GM21786 (cell line): ENCODE data around the gene SLC13A4.
"Not testable (repeated sequence)": the region's sequence is repeated elsewhere in the genome, so short reads cannot be mapped to it uniquely, and the experiment has no call there.

Experiments
- ATAC-seq: cut with Tn5 transposase; IDR thresholded peaks from one replicate; pipeline ENCODE4 v1.9.1; 2021; ENCODE audit not compliant: unreplicated experiment

The SLC13A4 gene

GRCh38 chr7:135728136-135728669 lies at the start of gene SLC13A4:
SLC13A4 (minus strand) TSS chr7:135728186; CDS start chr7:135727496, 690 bp downstream.
- no peak for ATAC-seq

GRCh38 chr7:135775915-135776314 lies 47.9 kb upstream of the SLC13A4 start:
- ATAC-seq: not testable (repeated sequence)

- ATAC-seq: no peak
These were observed 47.2 kb upstream of the SLC13A4 start for GRCh38 chr7:135775230-135775629.

DNA sequence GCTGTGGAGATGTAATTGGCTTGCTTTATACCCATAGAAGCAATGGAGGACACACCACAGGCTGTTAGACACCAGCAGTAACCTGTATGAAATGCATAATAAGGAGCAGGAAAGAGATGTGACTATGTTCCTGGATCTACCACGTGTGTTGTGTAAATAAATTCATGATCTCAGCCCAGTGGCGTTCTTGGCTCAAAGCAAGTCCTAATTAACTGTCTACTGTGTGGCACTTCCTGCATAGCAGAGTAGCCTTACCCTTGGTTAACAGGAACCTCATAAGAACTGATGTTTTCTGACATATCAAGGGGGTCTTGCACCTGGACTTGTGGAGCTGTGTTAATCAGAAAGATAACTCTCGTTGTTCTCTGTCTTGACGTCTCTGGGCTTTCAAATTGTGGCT lies 46.3 kb upstream of the SLC13A4 start:
- ATAC-seq: no peak

- no peak for ATAC-seq
These were observed 45.5 kb upstream of the SLC13A4 start for GRCh38 chr7:135773464-135773863.

DNA sequence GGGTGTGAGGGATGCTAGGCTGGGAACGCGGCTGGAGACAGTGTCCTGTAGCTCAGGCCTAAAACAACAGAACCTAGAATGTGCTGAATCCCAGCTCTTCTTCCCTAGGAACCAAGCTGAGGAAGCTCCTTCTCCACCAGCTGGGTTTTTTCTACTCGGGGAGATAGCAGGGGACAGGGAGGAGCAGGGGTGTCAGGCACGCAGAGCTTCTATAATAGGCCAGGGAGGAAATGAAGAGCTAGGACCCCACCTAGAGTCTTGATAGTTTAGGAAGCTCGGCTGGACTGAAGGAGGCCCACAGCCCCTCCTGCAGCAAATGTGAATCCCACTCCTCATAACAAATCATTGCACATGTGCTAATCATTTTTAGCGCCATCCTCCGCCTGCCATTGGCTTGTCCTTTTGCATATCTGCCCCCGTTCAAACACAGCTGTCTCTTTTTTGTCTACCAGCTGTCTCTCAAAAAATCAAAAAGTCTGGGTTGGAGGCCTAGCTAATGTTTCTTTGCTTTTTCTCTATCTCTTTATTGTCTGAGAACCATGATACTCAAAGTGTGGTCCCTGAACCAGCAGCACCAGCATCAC lies 44.7 kb upstream of the SLC13A4 start:
- ATAC-seq: no peak

DNA sequence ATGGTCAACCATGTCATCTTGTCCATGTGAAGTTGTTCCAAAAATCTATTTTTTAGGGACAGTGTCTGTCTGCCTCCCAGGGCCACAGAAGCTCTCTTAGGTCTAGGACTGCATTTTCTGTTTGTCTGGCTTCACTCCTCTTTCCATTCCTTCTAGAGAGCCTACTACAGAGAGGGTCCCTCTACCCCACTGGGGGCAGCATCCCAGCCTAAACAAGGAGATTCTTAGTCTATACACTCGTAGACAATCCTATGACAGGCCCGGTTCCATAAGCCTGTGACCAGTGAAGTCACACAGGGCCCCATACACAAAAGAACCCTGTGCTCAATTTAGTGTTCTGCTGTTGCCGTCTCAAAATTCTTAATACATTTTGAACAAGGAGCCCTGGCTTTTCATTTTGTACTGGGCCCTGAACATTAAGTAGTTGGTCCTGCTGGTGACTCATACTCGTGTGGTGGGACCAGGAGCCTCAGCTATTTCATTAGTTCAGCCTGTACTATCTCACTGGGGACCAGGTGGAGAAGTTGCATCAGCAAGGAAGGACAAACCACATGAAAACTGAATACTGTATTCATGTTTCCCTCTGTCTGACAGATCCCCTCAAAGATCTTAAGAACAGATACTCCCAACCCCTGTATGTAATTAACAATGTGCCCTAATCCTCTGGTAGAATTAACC lies 44.1 kb upstream of the SLC13A4 start:
- no peak for ATAC-seq

- ATAC-seq: no peak
These were observed 43.1 kb upstream of the SLC13A4 start for GRCh38 chr7:135771051-135771450.

DNA sequence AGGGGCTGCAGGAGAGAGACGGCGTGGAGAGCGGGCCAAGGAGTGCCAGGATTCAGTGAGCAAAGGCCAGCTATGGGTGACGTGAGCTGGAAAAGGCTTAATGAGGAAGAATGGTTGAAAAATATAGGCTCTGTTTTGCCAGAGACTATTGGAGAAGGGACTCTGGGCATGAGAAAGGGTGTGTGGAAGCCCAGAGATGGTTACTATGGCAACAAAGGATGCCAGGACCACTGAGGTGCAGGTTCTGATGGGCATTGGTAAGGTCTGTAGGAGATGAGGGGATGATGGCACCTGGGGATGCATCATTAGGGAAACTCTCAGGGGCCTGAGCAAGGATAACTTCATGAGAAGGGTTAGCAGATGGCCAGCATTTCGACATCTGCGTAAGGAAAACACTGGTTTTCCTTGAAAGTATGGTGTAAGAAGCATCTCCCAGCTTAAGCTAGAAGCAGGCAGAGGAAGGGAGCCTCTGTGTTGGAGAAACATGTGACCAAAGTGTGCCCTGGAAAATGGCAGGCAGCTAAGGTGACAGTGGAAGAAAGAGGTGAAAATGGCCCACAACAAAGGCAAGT lies 42.2 kb upstream of the SLC13A4 start:
- no peak for ATAC-seq

- no peak for ATAC-seq
These were observed 41.2 kb upstream of the SLC13A4 start for GRCh38 chr7:135769005-135769802.

GRCh38 chr7:135768467-135768866 lies 40.5 kb upstream of the SLC13A4 start:
- ATAC-seq: no peak

GRCh38 chr7:135768064-135768463 lies 40.1 kb upstream of the SLC13A4 start:
- no peak for ATAC-seq

DNA sequence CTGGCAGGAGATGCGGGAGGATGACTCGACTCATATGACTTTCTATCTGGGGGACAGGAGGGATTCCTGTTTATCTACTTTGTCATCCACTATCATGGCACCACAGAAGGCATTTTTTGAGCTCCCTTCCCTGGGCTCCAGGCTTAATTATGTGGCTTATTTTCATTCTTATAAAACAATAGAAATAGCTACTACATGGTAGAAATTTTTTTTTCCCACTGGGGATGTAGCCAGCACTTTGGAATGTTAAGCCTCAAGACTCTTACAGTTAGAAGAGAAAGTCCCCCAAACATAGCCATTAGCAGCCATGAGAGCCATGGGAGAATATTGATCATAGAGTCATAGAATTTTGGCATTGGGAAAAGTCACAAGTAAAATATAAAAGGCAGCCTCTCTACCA lies 35.3 kb upstream of the SLC13A4 start:
- ATAC-seq: no peak

- no peak for ATAC-seq
These were observed 33.9 kb upstream of the SLC13A4 start for GRCh38 chr7:135761751-135762488.

- ATAC-seq: no peak
These were observed 31.5 kb upstream of the SLC13A4 start for GRCh38 chr7:135759532-135759931.

- no peak for ATAC-seq
These were observed 30.5 kb upstream of the SLC13A4 start for GRCh38 chr7:135758531-135758932.

DNA sequence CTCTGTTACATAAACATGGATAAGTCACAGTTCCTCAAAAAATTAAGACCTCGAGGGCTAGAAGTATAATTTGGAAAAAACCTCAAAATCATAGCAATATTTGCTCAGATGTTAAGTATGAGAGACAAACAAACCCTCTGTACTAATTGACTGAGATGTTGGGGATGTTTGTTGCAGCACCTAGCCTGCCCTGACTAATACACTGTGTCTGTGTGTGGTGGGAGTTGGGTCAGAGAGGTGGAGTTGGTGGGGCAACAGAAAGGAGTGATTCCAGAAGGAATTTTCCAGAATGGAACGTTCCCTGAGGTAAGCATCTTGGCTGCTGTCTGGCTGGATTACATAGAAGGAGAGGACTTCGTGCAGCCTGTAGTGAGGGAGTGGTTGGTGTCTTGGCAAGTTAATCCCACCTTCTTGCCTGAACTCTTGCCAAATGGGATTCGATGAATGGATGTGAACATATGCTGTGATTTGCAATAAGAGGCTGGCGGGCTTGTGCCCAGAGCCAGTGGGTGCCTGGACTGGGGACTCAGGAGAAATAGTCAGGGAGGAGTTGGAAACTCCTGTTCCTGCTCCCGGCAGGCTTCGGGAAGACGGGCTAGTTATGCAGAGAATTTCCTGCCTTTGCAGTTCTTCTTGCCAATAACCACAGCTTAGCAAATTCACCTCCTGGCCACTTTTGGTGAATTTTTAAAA lies 29.9 kb upstream of the SLC13A4 start:
- no peak for ATAC-seq

DNA sequence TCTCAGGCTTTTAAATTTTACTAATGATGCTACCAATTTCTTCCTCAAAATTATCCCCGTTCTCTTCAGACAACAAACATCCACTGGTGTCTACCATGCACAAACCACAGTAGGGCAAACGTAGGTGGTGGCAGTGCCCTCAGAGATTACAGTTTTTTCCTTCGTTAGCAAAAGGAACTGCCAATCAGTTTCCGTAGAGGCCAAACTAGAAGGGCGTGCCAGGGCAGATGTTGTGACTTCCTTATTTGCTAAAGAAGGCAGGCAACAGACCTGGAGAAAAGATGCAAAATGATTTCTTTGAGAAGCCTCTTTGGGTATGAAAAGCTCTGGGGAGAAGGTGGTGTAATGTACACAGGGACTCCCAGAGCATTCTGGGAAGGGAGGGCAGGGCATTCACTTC lies 28.2 kb upstream of the SLC13A4 start:
- ATAC-seq: no peak

GRCh38 chr7:135755351-135755753 lies 27.4 kb upstream of the SLC13A4 start:
- ATAC-seq: no peak
